Spleen (tissue), 7 donors: ENCODE results near the gene TSC22D1.

Source experiments
- CTCF ChIP-seq, 11 experiments: fragments of 200-600 bp in 7 of 11; fragments of 450-650 bp in 4 of 11; sonication (generic) in 4 of 11; IDR thresholded peaks in 8 of 11; conservative IDR thresholded peaks in 3 of 11; 1 replicate in 7 of 11; 2 replicates in 4 of 11; pipeline versions ENCODE4 v1.4.0 to v1.8.0; 2016 to 2021; ENCODE audit warnings: antibody characterized with exemption in 11 of 11, inconsistent platforms in 4 of 11, mild to moderate bottlenecking in 1 of 11
- POLR2A ChIP-seq, 3 donors: fragments of 450-650 bp; IDR thresholded peaks; one replicate each; pipeline ENCODE4 v1.5.1; 2017; ENCODE audit warnings: antibody characterized with exemption in 3 of 3, mild to moderate bottlenecking in 1 of 3
- POLR2AphosphoS5 ChIP-seq, 3 donors: sonication (generic); formaldehyde crosslinking; IDR thresholded peaks; one replicate each; pipeline ENCODE4 v1.5.1; 2017; ENCODE audit warnings: antibody characterized with exemption in 3 of 3
- donor health status: DM: no; HTN: no; CAD: no; lungs with moderate emphysema.
- donor health status: DM: no; HTN: no; CAD: no.
- donor health status: DM: no; HTN: no; CAD: no.

DNA sequence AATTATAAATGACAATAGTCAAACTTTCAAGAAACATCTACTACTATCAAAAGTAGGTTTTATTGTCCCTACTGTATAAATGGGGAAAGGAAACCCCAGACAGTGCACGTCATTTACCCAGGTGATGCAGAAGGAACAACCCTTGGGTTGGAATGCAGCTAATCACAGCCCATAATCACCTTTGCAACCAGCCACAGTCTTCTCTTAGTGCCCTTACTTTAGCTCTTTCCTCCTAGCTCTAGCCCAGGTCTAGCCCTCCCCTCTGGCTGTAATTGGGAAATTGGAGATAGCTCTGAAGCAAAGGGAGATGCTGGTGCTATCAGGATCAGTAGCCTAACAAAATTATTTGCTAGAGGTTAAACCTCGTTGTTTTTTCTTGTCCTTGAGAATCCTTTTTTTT lies 25.5 kb upstream of the TSC22D1 start:
- TF ChIP-seq CTCF (IDR thresholded peaks at IDR 0.05 in 8 of 11, conservative IDR thresholded peaks at IDR 0.05 in 3 of 11) (no peak), POLR2A (IDR thresholded peaks at IDR 0.05) (no peak), POLR2AphosphoS5 (IDR thresholded peaks at IDR 0.05) (no peak)
